H9 (cell line): ENCODE measurements around the gene CCDC150. TPM values are rescaled to one million over a fixed set of nuclear protein-coding genes. Genes with fewer than 3 reads are reported as not detected.
A peak's percentile ranks its signal among the peaks of the same experiment; 100 is the strongest.

Experiments used
- DNase-seq: peaks from one replicate; pipeline ENCODE4 v3.0.0-alpha.2; 2017
- H2AFZ ChIP-seq: one replicate; pipeline ENCODE4 v1.6.1; 2013; ENCODE audit warnings: mild to moderate bottlenecking, low read length, control low read depth, moderate library complexity
- H2AK5ac ChIP-seq: 2 replicates; pipeline ENCODE4 v1.6.1; 2013; ENCODE audit warnings: low read length, control low read depth, mixed read lengths; ENCODE audit not compliant: insufficient read length
- H2BK120ac ChIP-seq: one replicate; pipeline ENCODE4 v1.6.1; 2013; ENCODE audit warnings: low read depth, mild to moderate bottlenecking, low read length, control low read depth, inconsistent platforms; ENCODE audit not compliant: poor library complexity, severe bottlenecking
- H2BK12ac ChIP-seq: 2 replicates; pipeline ENCODE4 v1.6.1; 2013; ENCODE audit warnings: low read length, control low read depth, mixed read lengths, low read depth; ENCODE audit not compliant: insufficient read length
- H2BK15ac ChIP-seq: 2 replicates; pipeline ENCODE4 v1.6.1; 2013; ENCODE audit warnings: low read depth, low read length, control low read depth
- H2BK20ac ChIP-seq: one replicate; pipeline ENCODE4 v1.6.1; 2013; ENCODE audit warnings: low read depth, mild to moderate bottlenecking, low read length, control low read depth, inconsistent platforms; ENCODE audit not compliant: poor library complexity, severe bottlenecking
- H2BK5ac ChIP-seq: 2 replicates; pipeline ENCODE4 v1.6.1; 2013; ENCODE audit warnings: low read length, control low read depth, mixed read lengths; ENCODE audit not compliant: insufficient read length
- H3K14ac ChIP-seq: 2 replicates; pipeline ENCODE4 v1.6.1; 2013; ENCODE audit warnings: low read length, control low read depth; ENCODE audit not compliant: insufficient read depth
- H3K18ac ChIP-seq: 2 replicates; pipeline ENCODE4 v1.6.1; 2013; ENCODE audit warnings: low read depth, mild to moderate bottlenecking, mixed read lengths, low read length, control low read depth; ENCODE audit not compliant: insufficient read length
- H3K23ac ChIP-seq: 2 replicates; pipeline ENCODE4 v1.6.1; 2013; ENCODE audit warnings: low read length, control low read depth, mixed read lengths, low read depth; ENCODE audit not compliant: insufficient read length
- H3K23me2 ChIP-seq: 2 replicates; pipeline ENCODE4 v1.6.1; 2013; ENCODE audit warnings: low read depth, mild to moderate bottlenecking, mixed read lengths, low read length, control low read depth; ENCODE audit not compliant: insufficient read length, poor library complexity, severe bottlenecking
- H3K27ac ChIP-seq: 2 replicates; pipeline ENCODE4 v1.5.1; 2013; ENCODE audit warnings: low read length, control low read depth, mixed read lengths, low read depth; ENCODE audit not compliant: insufficient read length
- H3K27me3 ChIP-seq: 2 replicates; pipeline ENCODE4 v1.6.1; 2013; ENCODE audit warnings: low read length, control low read depth, inconsistent platforms; ENCODE audit not compliant: insufficient read depth
- H3K4ac ChIP-seq: 2 replicates; pipeline ENCODE4 v1.6.1; 2013; ENCODE audit warnings: low read depth, mild to moderate bottlenecking, control low read depth, inconsistent platforms, low read length, moderate library complexity
- H3K4me1 ChIP-seq: 2 replicates; pipeline ENCODE4 v1.6.1; 2013; ENCODE audit warnings: low read length, control low read depth, inconsistent platforms; ENCODE audit not compliant: insufficient read depth
- H3K4me2 ChIP-seq: 2 replicates; pipeline ENCODE4 v1.6.1; 2013; ENCODE audit warnings: low read length, control low read depth, mixed read lengths; ENCODE audit not compliant: insufficient read length, insufficient read depth
- H3K56ac ChIP-seq: 2 replicates; pipeline ENCODE4 v1.6.1; 2013; ENCODE audit warnings: low read depth, mild to moderate bottlenecking, mixed read lengths, low read length, control low read depth; ENCODE audit not compliant: insufficient read length
- H3K79me1 ChIP-seq: 2 replicates; pipeline ENCODE4 v1.6.1; 2013; ENCODE audit warnings: low read depth, mild to moderate bottlenecking, moderate library complexity, low read length, control low read depth, inconsistent platforms; ENCODE audit not compliant: insufficient read depth, poor library complexity, severe bottlenecking
- H3K79me2 ChIP-seq: 2 replicates; pipeline ENCODE4 v1.6.1; 2013; ENCODE audit warnings: low read length, control low read depth, inconsistent platforms; ENCODE audit not compliant: insufficient read depth
- H3K9ac ChIP-seq: 2 replicates; pipeline ENCODE4 v1.6.1; 2013; ENCODE audit warnings: low read length, control low read depth, mixed read lengths; ENCODE audit not compliant: insufficient read length; ENCODE audit errors: extremely low read depth
- H3K9me3 ChIP-seq: one replicate; pipeline ENCODE4 v1.6.1; 2013; ENCODE audit warnings: low read depth, low read length, inconsistent platforms; ENCODE audit not compliant: control insufficient read depth
- H3T11ph ChIP-seq: one replicate; pipeline ENCODE4 v1.6.1; 2013; ENCODE audit warnings: mild to moderate bottlenecking, low read length, control low read depth, inconsistent platforms
- H4K20me1 ChIP-seq: one replicate; pipeline ENCODE4 v1.6.1; 2013; ENCODE audit not compliant: control insufficient read depth, insufficient read length, insufficient read depth
- H4K5ac ChIP-seq: 2 replicates; pipeline ENCODE4 v1.6.1; 2013; ENCODE audit warnings: low read depth, mild to moderate bottlenecking, mixed read lengths, low read length, control low read depth; ENCODE audit not compliant: insufficient read length
- H4K8ac ChIP-seq: replicated peaks from 2 replicates; pipeline ENCODE4 v1.6.1; 2013; ENCODE audit warnings: low read length, control low read depth, mixed read lengths, low read depth; ENCODE audit not compliant: insufficient read length
- H4K91ac ChIP-seq: 2 replicates; pipeline ENCODE4 v1.6.1; 2013; ENCODE audit warnings: low read depth, mild to moderate bottlenecking, moderate library complexity, mixed read lengths, low read length, control low read depth; ENCODE audit not compliant: insufficient read length
- H3K27ac Mint-ChIP-seq, 3 experiments: 2 replicates in 2 of 3; 3 replicates in 1 of 3; pipeline ENCODE4 v1.8.0; 2020 to 2021; ENCODE audit warnings: mixed read lengths in 3 of 3, mild to moderate bottlenecking in 1 of 3, moderate library complexity in 1 of 3
- H3K27me3 Mint-ChIP-seq: 2 replicates; pipeline ENCODE4 v1.8.0; 2021; ENCODE audit warnings: low read depth, mild to moderate bottlenecking, moderate library complexity, mixed read lengths
- H3K36me3 Mint-ChIP-seq, 3 experiments: 2 replicates in 2 of 3; 3 replicates in 1 of 3; pipeline ENCODE4 v1.8.0; 2020 to 2021; ENCODE audit warnings: low read depth in 3 of 3, mixed read lengths in 3 of 3; ENCODE audit not compliant: insufficient read depth in 1 of 3
- H3K4me1 Mint-ChIP-seq, 2 experiments: 2 replicates each; pipeline ENCODE4 v1.8.0; 2020; ENCODE audit warnings: mixed read lengths in 2 of 2
- H3K4me3 Mint-ChIP-seq, 2 experiments: 2 replicates in 1 of 2; 3 replicates in 1 of 2; pipeline ENCODE4 v1.8.0; 2020 to 2021; ENCODE audit warnings: mild to moderate bottlenecking in 2 of 2, mixed read lengths in 2 of 2, moderate library complexity in 1 of 2
- H3K9me3 Mint-ChIP-seq, 2 experiments: 2 replicates in 1 of 2; 3 replicates in 1 of 2; pipeline ENCODE4 v1.8.0; 2020; ENCODE audit warnings: mild to moderate bottlenecking in 2 of 2, mixed read lengths in 2 of 2, moderate library complexity in 1 of 2
- CTCF ChIP-seq: fragments of 200-600 bp; sonication (generic); conservative IDR thresholded peaks from 3 replicates; pipeline ENCODE4 v1.8.0; 2021; ENCODE audit warnings: antibody characterized with exemption, mild to moderate bottlenecking
- WGBS: extraction: QIAGEN DNeasy Blood & Tissue Kit; methylation state at CpG from one replicate; pipeline ENCODE4 v1.1.7; 2013; ENCODE audit warnings: missing lambda C conversion rate, low lambda C conversion rate, mixed read lengths; ENCODE audit not compliant: insufficient read length; ENCODE audit errors: extremely low coverage; 5-methylcytosine and 5-hydroxymethylcytosine counted together
- total RNA-seq: library from RNA; stranded (reverse); gene quantifications from 2 replicates; pipeline ENCODE4 v1.2.1, GENCODE V29; 2021

CCDC150 gene
- total RNA-seq, 1 experiment from 2014 or later, result 26.2 TPM

GRCh38 chr2:196640031-196640548 is 575 bp downstream of the CCDC150 start:
- H3K27me3 Mint-ChIP-seq, result peaks cover 2% of the 10 kb centered on the region; the same call in 1 of the 2 replicates
- Histone ChIP-seq H3K4me1 (no peaks in the 10 kb centered on the region; the same call in 1 of the 2 replicates), H2BK15ac (no peak overlapping the region), H4K91ac (no peak overlapping the region), H3K4ac (no peak overlapping the region), H3K79me1 (peaks cover 11% of the 10 kb centered on the region), H3K14ac (peak overlapping the region; percentile 33; the same call in 1 of the 2 replicates), H2BK5ac (no peak overlapping the region), H4K8ac (no peak overlapping the region), H3K9ac (peak overlapping the region; percentile 82), H3K56ac (no peak overlapping the region), H2BK20ac (no peak overlapping the region), H2BK12ac (no peak overlapping the region), H3K4me2 (peak overlapping the region; percentile 59), H2AFZ (no peak overlapping the region), H2BK120ac (no peak overlapping the region), H3K18ac (no peak overlapping the region), H3K79me2 (peaks cover 23% of the 10 kb centered on the region; the same call in 1 of the 2 replicates), H4K5ac (no peak overlapping the region), H2AK5ac (no peak overlapping the region), H3T11ph (no peak overlapping the region), H3K27ac (peak overlapping the region; percentile 40), H4K20me1 (no peaks in the 10 kb centered on the region), H3K23ac (no peak overlapping the region), H3K27me3 (no peaks in the 10 kb centered on the region), H3K9me3 (no peaks in the 10 kb centered on the region), H3K23me2 (no peaks in the 10 kb centered on the region)
- H3K27ac Mint-ChIP-seq, result peak overlapping the region; percentile 73 to 97 (median 93)
- WGBS, result no CpG with 5 or more reads among the region's 12 CpGs
- no peak for DNase-seq
- H3K9me3 Mint-ChIP-seq, result no peaks in the 10 kb centered on the region; a peak in 1 of 5 replicates
- TF ChIP-seq CTCF, result no peak
- peak overlapping the region; percentile 89 for H3K4me3 Mint-ChIP-seq
- peaks cover 3 to 11% (median 6%) of the 10 kb centered on the region in 3 experiments; a peak in 6 of 7 replicates for H3K36me3 Mint-ChIP-seq
- H3K4me1 Mint-ChIP-seq, result peaks cover 30 to 40% of the 10 kb centered on the region in 2 experiments
